ENCODE results near the gene DIPK1B. TPM values are rescaled to one million over a fixed set of nuclear protein-coding genes. Genes with fewer than 3 reads are reported as not detected.
A peak's percentile ranks its signal among the peaks of the same experiment; 100 is the strongest.

DIPK1B gene
- total RNA-seq, 4 donors from 2014 or later: 7.8 to 24.4 (median 11.2) TPM

- peaks cover 9% of the 10 kb centered on the region for H3K27me3 ChIP-seq
- 7% methylated on average over 5 of the region's 20 CpGs; no CpG with 5 or more reads in 1 of the 2 donors for WGBS, 2 donors (ENCODE audit: low coverage in 1 of 2)
Measured at GRCh38 chr9:136720251-136720897, 8.0 kb downstream of the DIPK1B start.

DNA sequence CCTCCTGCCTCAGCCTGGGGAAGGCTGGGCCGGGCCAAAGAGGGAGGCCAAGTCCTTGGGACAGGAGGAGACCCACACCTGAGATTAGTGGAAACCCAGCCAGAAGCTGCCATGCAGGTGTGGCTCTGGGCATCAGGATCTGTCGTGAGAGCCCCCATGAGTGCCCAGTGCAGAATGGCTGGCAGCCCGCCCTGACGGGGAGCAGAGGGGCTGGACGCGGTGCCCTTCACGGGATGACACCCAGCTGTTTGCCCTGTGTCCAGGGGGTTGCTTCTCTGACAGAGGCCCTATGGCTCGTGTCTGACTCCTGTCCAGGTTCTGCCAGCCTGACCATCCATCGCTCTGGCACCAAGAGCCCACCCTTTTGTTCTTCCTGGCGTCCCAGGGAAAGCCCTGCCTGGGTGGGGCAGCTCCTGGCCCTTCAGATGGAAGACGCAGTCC is 8.5 kb downstream of the DIPK1B start:
- H3K4me1 ChIP-seq: peaks cover 0 to 74% (median 32%) of the 10 kb centered on the region in 3 donors
- no CpG with 5 or more reads among the region's 11 CpGs for WGBS, 2 donors (ENCODE audit: low coverage in 1 of 2)
- no peak for ATAC-seq
- TF ChIP-seq POLR2AphosphoS5 (IDR thresholded peaks at IDR 0.05) (no peak), POLR2A (IDR thresholded peaks at IDR 0.05) (no peak), EP300 (IDR thresholded peaks at IDR 0.05) (no peak)
- TF ChIP-seq, protein P1, sequence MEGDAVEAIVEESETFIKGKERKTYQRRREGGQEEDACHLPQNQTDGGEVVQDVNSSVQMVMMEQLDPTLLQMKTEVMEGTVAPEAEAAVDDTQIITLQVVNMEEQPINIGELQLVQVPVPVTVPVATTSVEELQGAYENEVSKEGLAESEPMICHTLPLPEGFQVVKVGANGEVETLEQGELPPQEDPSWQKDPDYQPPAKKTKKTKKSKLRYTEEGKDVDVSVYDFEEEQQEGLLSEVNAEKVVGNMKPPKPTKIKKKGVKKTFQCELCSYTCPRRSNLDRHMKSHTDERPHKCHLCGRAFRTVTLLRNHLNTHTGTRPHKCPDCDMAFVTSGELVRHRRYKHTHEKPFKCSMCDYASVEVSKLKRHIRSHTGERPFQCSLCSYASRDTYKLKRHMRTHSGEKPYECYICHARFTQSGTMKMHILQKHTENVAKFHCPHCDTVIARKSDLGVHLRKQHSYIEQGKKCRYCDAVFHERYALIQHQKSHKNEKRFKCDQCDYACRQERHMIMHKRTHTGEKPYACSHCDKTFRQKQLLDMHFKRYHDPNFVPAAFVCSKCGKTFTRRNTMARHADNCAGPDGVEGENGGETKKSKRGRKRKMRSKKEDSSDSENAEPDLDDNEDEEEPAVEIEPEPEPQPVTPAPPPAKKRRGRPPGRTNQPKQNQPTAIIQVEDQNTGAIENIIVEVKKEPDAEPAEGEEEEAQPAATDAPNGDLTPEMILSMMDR (IDR thresholded peaks at IDR 0.05): no peak
- H3K27me3 ChIP-seq: peaks cover 7% of the 10 kb centered on the region
- no peak overlapping the region for H3K4me3 ChIP-seq
- peaks cover 0 to 52% of the 10 kb centered on the region in 2 donors for H3K36me3 ChIP-seq
- no peaks in the 10 kb centered on the region for H3K9me3 ChIP-seq
- H3K27ac ChIP-seq: peak overlapping the region in 3 of 4 donors; percentile 52 to 59 (median 58)

More at GRCh38 chr9:136720251-136720897, 8.0 kb downstream of the DIPK1B start:
- TF ChIP-seq POLR2A (IDR thresholded peaks at IDR 0.05) (no peak), EP300 (IDR thresholded peaks at IDR 0.05) (no peak), POLR2AphosphoS5 (IDR thresholded peaks at IDR 0.05) (no peak)
- TF ChIP-seq, protein P1 (IDR thresholded peaks at IDR 0.05): no peak
- peak; percentile 19 for ATAC-seq
- Histone ChIP-seq H3K36me3 (peaks cover 0 to 46% of the 10 kb centered on the region in 2 donors), H3K4me1 (peaks cover 0 to 68% (median 27%) of the 10 kb centered on the region in 3 donors), H3K27ac (peak overlapping the region in 3 of 4 donors; percentile 52 to 59 (median 58)), H3K4me3 (peak overlapping the region in 1 of 2 donors; percentile 9), H3K9me3 (no peaks in the 10 kb centered on the region)

DNA sequence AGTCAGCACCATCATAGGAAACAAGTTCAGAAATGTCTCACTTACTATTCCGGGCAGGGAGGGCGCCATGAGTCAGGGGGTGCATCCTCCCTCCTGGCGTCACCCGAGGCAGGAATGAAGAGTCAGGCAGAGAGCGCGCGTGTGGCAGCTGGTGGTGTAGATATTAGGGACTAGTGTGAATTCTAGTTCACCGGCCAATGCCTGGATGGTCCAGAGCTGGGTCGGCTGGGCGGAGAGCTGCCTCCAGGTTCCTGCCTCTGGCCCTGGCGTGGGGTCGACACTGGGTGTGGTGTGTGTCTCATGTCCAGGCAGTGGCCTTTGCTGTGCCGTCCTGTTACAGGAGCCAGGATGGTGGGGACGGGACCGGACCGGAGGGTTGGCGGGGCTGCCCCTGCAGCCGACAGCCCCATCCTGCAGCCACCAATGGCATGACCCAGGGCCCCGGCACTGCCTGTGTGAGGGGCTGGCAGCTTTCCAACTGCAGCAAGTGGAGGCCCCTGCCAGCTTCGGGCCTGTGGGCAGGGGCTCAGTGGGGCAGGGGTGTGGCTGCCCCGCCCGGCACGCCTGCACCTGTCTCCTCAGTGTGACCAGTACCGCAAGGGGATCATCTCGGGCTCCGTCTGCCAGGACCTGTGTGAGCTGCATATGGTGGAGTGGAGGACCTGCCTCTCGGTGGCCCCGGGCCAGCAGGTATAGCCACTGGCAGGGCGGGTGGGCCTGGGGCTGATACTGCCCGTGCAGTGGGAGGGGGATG is 9.1 kb downstream of the DIPK1B start:
- peak overlapping the region in 3 of 4 donors; percentile 52 to 59 (median 58) for H3K27ac ChIP-seq
- H3K4me1 ChIP-seq: peaks cover 0 to 80% (median 38%) of the 10 kb centered on the region in 3 donors
- TF ChIP-seq, protein P1 (IDR thresholded peaks at IDR 0.05): no peak
- TF ChIP-seq POLR2A (IDR thresholded peaks at IDR 0.05): no peak
- no peak for TF ChIP-seq EP300 (IDR thresholded peaks at IDR 0.05)
- no peak for TF ChIP-seq POLR2AphosphoS5 (IDR thresholded peaks at IDR 0.05)
- peaks cover 7% of the 10 kb centered on the region for H3K27me3 ChIP-seq
- no peaks in the 10 kb centered on the region for H3K9me3 ChIP-seq
- no peak overlapping the region for H3K4me3 ChIP-seq
- peak; percentile 38 for ATAC-seq
- WGBS, 2 donors (ENCODE audit: low coverage in 1 of 2): 58% methylated on average over 8 of the region's 30 CpGs; no CpG with 5 or more reads in 1 of the 2 donors
- H3K36me3 ChIP-seq: peaks cover 0 to 58% of the 10 kb centered on the region in 2 donors

DNA sequence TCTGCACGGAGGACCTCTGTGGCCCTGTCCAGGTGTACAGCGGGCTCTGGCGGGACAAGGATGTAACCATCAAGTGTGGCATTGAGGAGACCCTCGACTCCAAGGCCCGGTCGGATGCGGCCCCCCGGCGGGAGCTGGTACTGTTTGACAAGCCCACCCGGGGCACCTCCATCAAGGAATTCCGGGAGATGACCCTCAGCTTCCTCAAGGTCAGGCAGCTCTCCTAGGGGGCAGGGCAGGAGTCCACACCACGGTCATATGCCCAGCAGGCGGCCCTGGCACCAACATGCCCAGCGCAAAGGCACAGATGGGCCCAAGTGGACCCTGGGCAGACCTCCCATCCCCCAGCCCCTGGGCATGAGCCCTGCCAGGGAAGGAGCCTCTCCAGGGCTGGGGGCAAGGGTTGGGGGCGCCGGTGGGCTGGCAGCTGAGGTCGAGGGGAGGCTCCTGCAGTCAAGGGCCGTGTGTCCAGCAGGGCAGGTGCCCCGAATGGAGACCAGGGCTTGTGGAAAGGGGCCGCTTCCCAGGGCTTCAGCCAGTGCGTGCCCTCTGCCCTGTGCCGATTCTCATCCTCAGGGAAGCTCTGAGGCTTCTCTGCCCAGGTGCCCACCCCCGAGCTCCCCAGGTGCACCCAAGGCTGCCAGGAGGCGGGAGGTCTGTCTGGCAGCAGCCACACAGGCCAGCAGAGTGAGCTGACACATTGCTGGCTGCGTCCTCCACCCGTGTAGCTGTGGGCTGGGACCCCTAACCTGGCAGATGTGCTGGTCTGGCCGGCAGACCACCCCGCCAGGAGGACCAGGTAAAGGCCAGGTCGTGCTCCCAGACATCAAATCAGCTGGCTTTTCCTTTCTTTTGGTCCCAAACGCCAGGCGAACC is 10.0 kb downstream of the DIPK1B start:
- H3K27me3 ChIP-seq: peaks cover 3% of the 10 kb centered on the region
- peaks cover 0 to 88% (median 46%) of the 10 kb centered on the region in 3 donors for H3K4me1 ChIP-seq
- no peak overlapping the region for H3K4me3 ChIP-seq
- no peak for ATAC-seq
- H3K36me3 ChIP-seq: peaks cover 0 to 61% of the 10 kb centered on the region in 2 donors
- TF ChIP-seq, protein P1 (IDR thresholded peaks at IDR 0.05): no peak
- TF ChIP-seq EP300 (IDR thresholded peaks at IDR 0.05) (no peak), POLR2A (IDR thresholded peaks at IDR 0.05) (no peak), POLR2AphosphoS5 (IDR thresholded peaks at IDR 0.05) (no peak)
- no CpG with 5 or more reads among the region's 31 CpGs for WGBS, 2 donors (ENCODE audit: low coverage in 1 of 2)
- H3K27ac ChIP-seq: peak overlapping the region in 3 of 4 donors; percentile 52 to 59 (median 58)
- no peaks in the 10 kb centered on the region for H3K9me3 ChIP-seq
